Activated naive CD4-positive, alpha-beta T cell treated with anti-CD3 and anti-CD28 coated beads, Interleukin-2, amount 50 U/mL, for 72 hours (primary cell): ENCODE measurements around the gene BCAS1. TPM values are rescaled to one million over a fixed set of nuclear protein-coding genes. Genes with fewer than 3 reads are reported as not detected.

ENCODE experiments used
- ATAC-seq, 2 donors: fragments of 150-1000 bp; cut with Tn5 transposase; 2 replicates each; pipeline ENCODE4 v1.10.0; 2021; ENCODE audit warnings: mild to moderate bottlenecking in 2 of 2, moderate library complexity in 2 of 2
- DNase-seq, 2 donors: peaks; one replicate each; pipeline ENCODE4 v3.0.0; 2021 to 2022; ENCODE audit warnings: low spot score in 2 of 2
- H3K27ac Mint-ChIP-seq, 2 donors: one replicate each; pipeline ENCODE4 v1.8.0; 2022; ENCODE audit warnings: mild to moderate bottlenecking in 2 of 2, mixed read lengths in 2 of 2
- H3K36me3 Mint-ChIP-seq, 2 donors: one replicate each; pipeline ENCODE4 v1.8.0; 2022; ENCODE audit warnings: mixed read lengths in 2 of 2
- H3K9me3 Mint-ChIP-seq, 2 donors: one replicate each; pipeline ENCODE4 v1.8.0; 2022; ENCODE audit warnings: mixed read lengths in 2 of 2
- total RNA-seq, 2 donors: library from RNA; stranded (reverse); gene quantifications; one replicate each; pipeline ENCODE4 v1.2.3, GENCODE V29; 2022

Gene BCAS1
- total RNA-seq, 2 donors from 2014 or later: not detected

GRCh38 chr20:54086507-54087039, 16.2 kb upstream of the BCAS1 start:
- DNase-seq: no peak
- Mint-ChIP-seq H3K36me3 (no peaks in the 10 kb centered on the region), H3K9me3 (no peaks in the 10 kb centered on the region), H3K27ac (no peak overlapping the region)
- ATAC-seq: no peak

GRCh38 chr20:54085910-54086309, 15.5 kb upstream of the BCAS1 start:
- no peak for ATAC-seq
- H3K36me3 Mint-ChIP-seq: no peaks in the 10 kb centered on the region
- H3K9me3 Mint-ChIP-seq: no peaks in the 10 kb centered on the region
- DNase-seq: no peak
- no peak overlapping the region for H3K27ac Mint-ChIP-seq

- Mint-ChIP-seq H3K36me3 (no peaks in the 10 kb centered on the region), H3K27ac (no peak overlapping the region), H3K9me3 (no peaks in the 10 kb centered on the region)
- ATAC-seq (no peak), DNase-seq (no peak)
Observed at GRCh38 chr20:54085425-54085824, 15.0 kb upstream of the BCAS1 start.

GRCh38 chr20:54084727-54085388, 14.5 kb upstream of the BCAS1 start:
- no peaks in the 10 kb centered on the region for H3K36me3 Mint-ChIP-seq
- ATAC-seq (no peak), DNase-seq (no peak)
- no peaks in the 10 kb centered on the region for H3K9me3 Mint-ChIP-seq
- no peak overlapping the region for H3K27ac Mint-ChIP-seq

GRCh38 chr20:54084193-54084592, 13.8 kb upstream of the BCAS1 start:
- H3K9me3 Mint-ChIP-seq: no peaks in the 10 kb centered on the region
- DNase-seq: no peak
- no peak for ATAC-seq
- H3K36me3 Mint-ChIP-seq: no peaks in the 10 kb centered on the region
- H3K27ac Mint-ChIP-seq: no peak overlapping the region

- no peak overlapping the region for H3K27ac Mint-ChIP-seq
- H3K36me3 Mint-ChIP-seq: peaks cover 0 to 7% of the 10 kb centered on the region in 2 donors
- no peak for ATAC-seq
- DNase-seq: no peak
- H3K9me3 Mint-ChIP-seq: no peaks in the 10 kb centered on the region
Observed at GRCh38 chr20:54083459-54083858, 13.1 kb upstream of the BCAS1 start.

- ATAC-seq: no peak
- peaks cover 0 to 17% of the 10 kb centered on the region in 2 donors for H3K36me3 Mint-ChIP-seq
- DNase-seq: no peak
- peaks cover 6 to 7% of the 10 kb centered on the region in 2 donors for H3K9me3 Mint-ChIP-seq
- no peak overlapping the region for H3K27ac Mint-ChIP-seq
Observed at GRCh38 chr20:54082100-54082499, 11.7 kb upstream of the BCAS1 start.

- no peak for ATAC-seq
- no peak overlapping the region for H3K27ac Mint-ChIP-seq
Observed at GRCh38 chr20:54079652-54080051, 9.3 kb upstream of the BCAS1 start.

GRCh38 chr20:54078296-54078984, 8.0 kb upstream of the BCAS1 start:
- peak overlapping the region; percentile 72 to 79 for H3K27ac Mint-ChIP-seq
- peak in 1 of 2 donors; percentile 7 for DNase-seq
- peaks cover 9 to 11% of the 10 kb centered on the region in 2 donors for H3K9me3 Mint-ChIP-seq
- peaks cover 0 to 19% of the 10 kb centered on the region in 2 donors for H3K36me3 Mint-ChIP-seq
- peak in 1 of 2 donors; percentile 51 for ATAC-seq

More at GRCh38 chr20:54079652-54080051, 9.3 kb upstream of the BCAS1 start:
- peaks cover 0 to 19% of the 10 kb centered on the region in 2 donors for H3K36me3 Mint-ChIP-seq
- no peak for DNase-seq
- peaks cover 9 to 11% of the 10 kb centered on the region in 2 donors for H3K9me3 Mint-ChIP-seq

- no peak for DNase-seq
- peaks cover 0 to 19% of the 10 kb centered on the region in 2 donors for H3K36me3 Mint-ChIP-seq
- no peak for ATAC-seq
- H3K27ac Mint-ChIP-seq: no peak overlapping the region
- peaks cover 9 to 11% of the 10 kb centered on the region in 2 donors for H3K9me3 Mint-ChIP-seq
Observed at GRCh38 chr20:54076259-54076658, 5.9 kb upstream of the BCAS1 start.

- Mint-ChIP-seq H3K9me3 (peaks cover 9 to 11% of the 10 kb centered on the region in 2 donors), H3K27ac (no peak overlapping the region), H3K36me3 (peaks cover 0 to 19% of the 10 kb centered on the region in 2 donors)
- ATAC-seq: no peak
- no peak for DNase-seq
Observed at GRCh38 chr20:54075322-54075721, 4.9 kb upstream of the BCAS1 start.

GRCh38 chr20:54074511-54074910, 4.1 kb upstream of the BCAS1 start:
- no peak for DNase-seq
- H3K9me3 Mint-ChIP-seq: peaks cover 9 to 11% of the 10 kb centered on the region in 2 donors
- no peak for ATAC-seq
- no peak overlapping the region for H3K27ac Mint-ChIP-seq
- H3K36me3 Mint-ChIP-seq: peaks cover 0 to 19% of the 10 kb centered on the region in 2 donors

GRCh38 chr20:54073288-54073687, 2.9 kb upstream of the BCAS1 start:
- H3K36me3 Mint-ChIP-seq: peaks cover 0 to 10% of the 10 kb centered on the region in 2 donors
- DNase-seq (no peak), ATAC-seq (no peak)
- H3K9me3 Mint-ChIP-seq: peaks cover 9 to 11% of the 10 kb centered on the region in 2 donors
- no peak overlapping the region for H3K27ac Mint-ChIP-seq

- Mint-ChIP-seq H3K27ac (no peak overlapping the region), H3K9me3 (no peaks in the 10 kb centered on the region), H3K36me3 (no peaks in the 10 kb centered on the region)
- DNase-seq: no peak
- ATAC-seq: no peak
Observed at GRCh38 chr20:54069501-54069971, 858 bp downstream of the BCAS1 start.

- DNase-seq: no peak
- Mint-ChIP-seq H3K36me3 (no peaks in the 10 kb centered on the region), H3K27ac (no peak overlapping the region), H3K9me3 (no peaks in the 10 kb centered on the region)
- no peak for ATAC-seq
Observed at GRCh38 chr20:54068966-54069365, 1.4 kb downstream of the BCAS1 start.

- no peak for DNase-seq
- Mint-ChIP-seq H3K9me3 (no peaks in the 10 kb centered on the region), H3K27ac (no peak overlapping the region), H3K36me3 (no peaks in the 10 kb centered on the region)
- no peak for ATAC-seq
Observed at GRCh38 chr20:54068495-54068894, 1.9 kb downstream of the BCAS1 start.

GRCh38 chr20:54067606-54068174, 2.7 kb downstream of the BCAS1 start:
- DNase-seq (no peak), ATAC-seq (no peak)
- no peaks in the 10 kb centered on the region for H3K9me3 Mint-ChIP-seq
- H3K27ac Mint-ChIP-seq: no peak overlapping the region
- H3K36me3 Mint-ChIP-seq: no peaks in the 10 kb centered on the region
